ENCODE data around the gene OR2M4.
"Not testable (repeated sequence)": the region's sequence is repeated elsewhere in the genome, so short reads cannot be mapped to it uniquely, and the experiment has no call there.

OR2M4 gene

DNA sequence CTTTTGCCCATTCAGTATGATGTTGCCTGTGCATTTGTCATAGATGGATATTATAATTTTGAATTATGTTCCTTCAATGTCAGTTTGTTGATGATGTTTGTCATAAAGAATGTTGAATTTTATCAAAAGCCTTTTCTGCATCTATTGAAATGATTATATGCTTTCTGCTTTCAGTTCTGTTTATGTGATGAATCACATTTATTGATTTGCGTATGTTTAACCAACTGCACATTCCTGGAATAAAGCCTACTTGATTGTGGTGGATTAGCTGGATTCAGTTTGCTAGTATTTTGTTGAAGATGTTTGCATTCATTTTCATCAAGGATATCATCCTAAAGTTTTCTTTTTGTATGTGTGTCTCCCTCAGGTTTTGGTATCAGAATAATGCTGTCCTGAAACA lies 5.7 kb upstream of the OR2M4 start:
- no peak overlapping the region for H3K27ac ChIP-seq (ENCODE audit: insufficient read depth in 1 of 2, low read depth in 1 of 2, low read length in 2 of 2, poor library complexity in 1 of 2, severe bottlenecking in 2 of 2)
- H3K4me1 ChIP-seq (ENCODE audit: control extremely low read depth in 1 of 4, control insufficient read depth in 4 of 4, insufficient read depth in 4 of 4, low read length in 3 of 4), result no peaks in the 10 kb centered on the region
- ChIA-PET POLR2A (no interaction called here), CTCF (no interaction called here)
- no peak for DNase-seq
- no peaks in the 10 kb centered on the region for H3K36me3 ChIP-seq (ENCODE audit: control insufficient read depth in 4 of 4, insufficient read depth in 4 of 4, low read length in 3 of 4)
- WGBS (ENCODE audit: insufficient coverage), result no CpG with 5 or more reads among the region's 1 CpG
- no peaks in the 10 kb centered on the region for H3K27me3 ChIP-seq (replicated peaks in 2 of 5; ENCODE audit: control insufficient read depth in 4 of 5, insufficient read depth in 5 of 5, low read length in 4 of 5)
- H3K9me3 ChIP-seq (ENCODE audit: control extremely low read depth in 1 of 5, control insufficient read depth in 4 of 5, insufficient read depth in 2 of 5, low read depth in 1 of 5, low read length in 4 of 5), result peaks cover 0 to 17% (median 0%) of the 10 kb centered on the region in 5 experiments
- H3K4me3 ChIP-seq (ENCODE audit: control insufficient read depth in 1 of 7, extremely low read depth in 1 of 7, insufficient read depth in 4 of 7, low read depth in 2 of 7, low read length in 6 of 7), result no peak overlapping the region

DNA sequence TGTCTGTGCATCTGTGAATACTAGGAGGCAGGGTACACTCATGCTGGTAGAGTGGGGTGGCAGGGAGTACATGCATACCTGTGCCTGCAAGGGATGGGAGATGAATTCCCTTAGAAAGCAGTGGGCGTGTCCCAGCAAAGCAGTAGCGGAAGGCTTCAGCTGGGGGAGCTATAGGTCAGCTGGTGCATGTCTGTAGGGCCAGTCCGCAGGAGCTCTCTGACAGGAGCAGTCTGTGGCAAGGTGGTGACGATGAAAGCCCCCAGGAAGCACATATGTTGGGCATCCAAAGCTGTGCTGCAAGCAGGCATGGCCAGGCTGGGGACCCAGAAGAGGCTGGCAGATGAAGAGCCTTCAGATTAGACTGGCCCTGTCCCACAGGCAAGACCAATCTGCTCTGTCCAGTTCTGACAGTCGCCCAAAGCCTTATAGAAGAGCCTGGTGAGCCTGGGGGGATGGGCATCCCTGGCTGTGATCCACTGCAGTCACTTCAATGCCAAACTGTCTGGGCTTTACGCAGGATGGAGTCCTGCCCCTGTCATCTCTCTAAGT lies 1.8 kb upstream of the OR2M4 start:
- Histone ChIP-seq H3K27me3 (replicated peaks in 2 of 5; ENCODE audit: control insufficient read depth in 4 of 5, insufficient read depth in 5 of 5, low read length in 4 of 5) (no peaks in the 10 kb centered on the region), H3K4me3 (ENCODE audit: control insufficient read depth in 1 of 7, extremely low read depth in 1 of 7, insufficient read depth in 4 of 7, low read depth in 2 of 7, low read length in 6 of 7) (no peak overlapping the region), H3K36me3 (ENCODE audit: control insufficient read depth in 4 of 4, insufficient read depth in 4 of 4, low read length in 3 of 4) (no peaks in the 10 kb centered on the region), H3K4me1 (ENCODE audit: control extremely low read depth in 1 of 4, control insufficient read depth in 4 of 4, insufficient read depth in 4 of 4, low read length in 3 of 4) (no peaks in the 10 kb centered on the region), H3K9me3 (ENCODE audit: control extremely low read depth in 1 of 5, control insufficient read depth in 4 of 5, insufficient read depth in 2 of 5, low read depth in 1 of 5, low read length in 4 of 5) (peaks cover 0 to 12% (median 0%) of the 10 kb centered on the region in 5 experiments), H3K27ac (ENCODE audit: insufficient read depth in 1 of 2, low read depth in 1 of 2, low read length in 2 of 2, poor library complexity in 1 of 2, severe bottlenecking in 2 of 2) (no peak overlapping the region)
- POLR2A ChIA-PET, result no interaction called here
- 91% methylated on average over 6 of the region's 6 CpGs for WGBS (ENCODE audit: insufficient coverage)
- no peak for DNase-seq
- CTCF ChIA-PET, result interaction anchor here (1.3 kb wide), 1 partner anchor 9 kb away, joined by 3 read pairs; no protein-coding TSS in a partner anchor

DNA sequence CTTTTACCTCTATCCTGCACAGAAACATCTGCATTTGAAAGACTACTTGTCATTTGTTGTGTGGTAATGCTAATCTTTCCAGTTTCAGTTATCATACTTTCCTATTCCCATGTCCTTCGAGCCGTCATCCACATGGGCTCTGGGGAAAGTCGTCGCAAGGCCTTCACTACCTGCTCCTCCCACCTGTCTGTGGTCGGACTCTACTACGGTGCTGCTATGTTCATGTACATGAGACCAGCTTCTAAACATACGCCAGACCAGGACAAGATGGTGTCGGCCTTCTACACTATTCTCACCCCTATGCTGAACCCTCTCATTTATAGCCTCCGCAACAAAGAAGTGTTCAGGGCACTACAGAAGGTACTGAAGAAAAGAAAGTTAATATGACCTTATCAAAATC lies 8.3 kb downstream of the OR2M4 start:
- ChIA-PET CTCF (interaction anchor here (1.3 kb wide), 1 partner anchor 11 kb away, joined by 3 read pairs; no protein-coding TSS in a partner anchor), POLR2A (no interaction called here)
- no peak for DNase-seq
- 90% methylated on average over 6 of the region's 9 CpGs for WGBS (ENCODE audit: insufficient coverage)
- no peaks in the 10 kb centered on the region for H3K9me3 ChIP-seq (ENCODE audit: control extremely low read depth in 1 of 5, control insufficient read depth in 4 of 5, insufficient read depth in 2 of 5, low read depth in 1 of 5, low read length in 4 of 5)
- peaks cover 0 to 3% (median 2%) of the 10 kb centered on the region in 4 experiments for H3K4me1 ChIP-seq (ENCODE audit: control extremely low read depth in 1 of 4, control insufficient read depth in 4 of 4, insufficient read depth in 4 of 4, low read length in 3 of 4)
- no peaks in the 10 kb centered on the region for H3K27me3 ChIP-seq (replicated peaks in 2 of 5; ENCODE audit: control insufficient read depth in 4 of 5, insufficient read depth in 5 of 5, low read length in 4 of 5)
- H3K4me3 ChIP-seq (ENCODE audit: control insufficient read depth in 1 of 7, extremely low read depth in 1 of 7, insufficient read depth in 4 of 7, low read depth in 2 of 7, low read length in 6 of 7), result no peak overlapping the region
- no peaks in the 10 kb centered on the region for H3K36me3 ChIP-seq (ENCODE audit: control insufficient read depth in 4 of 4, insufficient read depth in 4 of 4, low read length in 3 of 4)
- no peak overlapping the region for H3K27ac ChIP-seq (ENCODE audit: insufficient read depth in 1 of 2, low read depth in 1 of 2, low read length in 2 of 2, poor library complexity in 1 of 2, severe bottlenecking in 2 of 2)

DNA sequence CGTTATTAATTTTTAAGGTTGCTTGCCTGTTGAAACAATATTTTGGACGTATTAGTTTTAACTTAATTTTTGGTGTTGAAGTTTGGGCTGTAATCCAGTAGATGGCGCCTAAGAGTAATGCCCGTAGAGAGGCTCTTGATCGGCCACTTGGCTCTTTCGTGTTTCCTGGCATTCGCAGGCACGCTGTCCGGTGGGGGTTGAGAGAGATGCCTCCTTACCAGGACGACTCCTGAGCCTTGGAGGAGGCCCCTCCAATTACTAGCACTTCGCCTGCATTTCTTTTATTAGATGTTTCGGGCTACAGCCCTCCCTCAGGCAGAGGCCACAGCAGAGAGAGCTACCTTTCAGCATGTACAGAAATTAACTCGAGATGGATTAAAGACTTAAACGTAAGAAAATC lies 12.0 kb downstream of the OR2M4 start:
- Histone ChIP-seq H3K4me3 (ENCODE audit: control insufficient read depth in 1 of 7, extremely low read depth in 1 of 7, insufficient read depth in 4 of 7, low read depth in 2 of 7, low read length in 6 of 7) (peak overlapping the region in 4 of 7 experiments; percentile 31 to 65 (median 32)), H3K27ac (ENCODE audit: insufficient read depth in 1 of 2, low read depth in 1 of 2, low read length in 2 of 2, poor library complexity in 1 of 2, severe bottlenecking in 2 of 2) (no peak overlapping the region), H3K36me3 (ENCODE audit: control insufficient read depth in 4 of 4, insufficient read depth in 4 of 4, low read length in 3 of 4) (no peaks in the 10 kb centered on the region), H3K27me3 (replicated peaks in 2 of 5; ENCODE audit: control insufficient read depth in 4 of 5, insufficient read depth in 5 of 5, low read length in 4 of 5) (no peaks in the 10 kb centered on the region), H3K9me3 (ENCODE audit: control extremely low read depth in 1 of 5, control insufficient read depth in 4 of 5, insufficient read depth in 2 of 5, low read depth in 1 of 5, low read length in 4 of 5) (no peaks in the 10 kb centered on the region), H3K4me1 (ENCODE audit: control extremely low read depth in 1 of 4, control insufficient read depth in 4 of 4, insufficient read depth in 4 of 4, low read length in 3 of 4) (peaks cover 0 to 9% (median 3%) of the 10 kb centered on the region in 4 experiments)
- ChIA-PET POLR2A (no interaction called here), CTCF (interaction anchor here (1.0 to 1.5 kb wide), 2 partner anchors 10 to 457 kb away, joined by 3 to 5 read pairs; no protein-coding TSS in a partner anchor)
- WGBS (ENCODE audit: insufficient coverage), result 12% methylated on average over 13 of the region's 14 CpGs
- peak; percentile 46 to 72 (median 67) for DNase-seq

DNA sequence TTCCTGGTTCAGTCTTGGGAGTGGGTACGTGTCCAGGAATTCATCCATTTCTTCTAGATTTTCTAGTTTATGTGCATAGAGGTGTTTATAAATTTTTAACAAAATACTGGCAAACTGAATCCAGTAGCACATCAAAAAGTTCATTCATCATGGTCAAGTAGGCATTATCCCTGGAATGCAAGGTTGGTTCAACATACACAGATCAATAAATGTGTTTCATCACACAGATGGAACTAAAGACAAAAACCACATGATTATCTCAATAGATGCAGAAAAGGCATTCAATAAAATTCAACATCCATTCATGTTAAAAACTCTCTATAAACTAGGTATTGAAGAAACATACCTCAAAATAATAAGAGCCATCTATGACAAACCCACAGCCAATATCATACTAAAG lies 28.1 kb downstream of the OR2M4 start:
- POLR2A ChIA-PET; H3K27ac ChIP-seq (ENCODE audit: insufficient read depth in 1 of 2, low read depth in 1 of 2, low read length in 2 of 2, poor library complexity in 1 of 2, severe bottlenecking in 2 of 2); H3K27me3 ChIP-seq (replicated peaks in 2 of 5; ENCODE audit: control insufficient read depth in 4 of 5, insufficient read depth in 5 of 5, low read length in 4 of 5); DNase-seq; H3K4me3 ChIP-seq (ENCODE audit: control insufficient read depth in 1 of 7, extremely low read depth in 1 of 7, insufficient read depth in 4 of 7, low read depth in 2 of 7, low read length in 6 of 7); H3K36me3 ChIP-seq (ENCODE audit: control insufficient read depth in 4 of 4, insufficient read depth in 4 of 4, low read length in 3 of 4); H3K4me1 ChIP-seq (ENCODE audit: control extremely low read depth in 1 of 4, control insufficient read depth in 4 of 4, insufficient read depth in 4 of 4, low read length in 3 of 4): not testable (repeated sequence)
- WGBS (ENCODE audit: insufficient coverage), result no CpG with 5 or more reads among the region's 1 CpG
- peaks cover 0 to 11% (median 3%) of the 10 kb centered on the region in 5 experiments for H3K9me3 ChIP-seq (ENCODE audit: control extremely low read depth in 1 of 5, control insufficient read depth in 4 of 5, insufficient read depth in 2 of 5, low read depth in 1 of 5, low read length in 4 of 5)
- CTCF ChIA-PET, result interaction anchor here (0.6 to 0.8 kb wide), 2 partner anchors 17 to 206 kb away, joined by 3 to 5 read pairs; no protein-coding TSS in a partner anchor

DNA sequence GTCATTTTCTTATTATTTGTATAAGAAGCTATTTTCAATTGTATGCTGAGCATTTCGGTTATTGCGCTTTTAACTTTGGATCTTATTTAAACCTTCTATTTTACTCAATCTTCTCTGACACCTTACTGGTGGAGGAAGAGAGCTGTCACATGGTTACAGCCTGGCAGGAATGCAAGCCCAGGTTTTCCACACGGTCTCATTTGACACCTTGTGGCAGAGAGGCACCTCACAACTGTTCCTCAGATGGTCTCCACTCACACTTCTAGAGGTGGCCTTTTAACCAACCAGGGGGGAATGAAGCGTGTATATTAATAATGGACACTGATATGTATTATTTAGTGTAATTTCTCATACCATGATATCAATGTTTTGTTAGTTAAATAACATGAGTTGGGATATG lies 37.0 kb downstream of the OR2M4 start:
- H3K27ac ChIP-seq (ENCODE audit: insufficient read depth in 1 of 2, low read depth in 1 of 2, low read length in 2 of 2, poor library complexity in 1 of 2, severe bottlenecking in 2 of 2), result no peak overlapping the region
- H3K36me3 ChIP-seq (ENCODE audit: control insufficient read depth in 4 of 4, insufficient read depth in 4 of 4, low read length in 3 of 4), result no peaks in the 10 kb centered on the region
- no peak overlapping the region for H3K4me3 ChIP-seq (ENCODE audit: control insufficient read depth in 1 of 7, extremely low read depth in 1 of 7, insufficient read depth in 4 of 7, low read depth in 2 of 7, low read length in 6 of 7)
- no CpG with 5 or more reads among the region's 4 CpGs for WGBS (ENCODE audit: insufficient coverage)
- peaks cover 0 to 3% (median 0%) of the 10 kb centered on the region in 5 experiments for H3K9me3 ChIP-seq (ENCODE audit: control extremely low read depth in 1 of 5, control insufficient read depth in 4 of 5, insufficient read depth in 2 of 5, low read depth in 1 of 5, low read length in 4 of 5)
- H3K4me1 ChIP-seq (ENCODE audit: control extremely low read depth in 1 of 4, control insufficient read depth in 4 of 4, insufficient read depth in 4 of 4, low read length in 3 of 4), result no peaks in the 10 kb centered on the region
- POLR2A ChIA-PET, result no interaction called here
- no peak for DNase-seq
- CTCF ChIA-PET, result no interaction called here
- peaks cover 0 to 2% (median 0%) of the 10 kb centered on the region in 5 experiments for H3K27me3 ChIP-seq (replicated peaks in 2 of 5; ENCODE audit: control insufficient read depth in 4 of 5, insufficient read depth in 5 of 5, low read length in 4 of 5)

DNA sequence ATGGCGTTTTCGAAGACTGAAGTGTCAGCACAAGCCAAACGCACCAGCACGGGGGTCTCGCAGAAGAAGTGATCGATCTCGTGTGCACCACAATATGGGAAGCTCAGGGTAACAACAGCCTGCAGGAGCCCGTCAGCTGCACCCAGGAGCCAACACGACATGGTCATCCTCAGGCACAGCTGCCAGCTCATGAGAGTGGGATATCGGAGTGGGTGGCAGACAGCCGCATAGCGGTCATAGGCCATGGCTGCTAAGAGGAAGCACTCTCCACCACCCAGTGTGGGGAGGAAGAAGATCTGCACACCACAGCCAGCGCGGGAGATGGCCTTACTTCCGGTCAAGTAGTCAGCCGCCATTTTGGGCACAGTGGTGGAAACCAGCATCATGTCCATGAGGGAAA lies 42.0 kb downstream of the OR2M4 start:
- DNase-seq; H3K27ac ChIP-seq (ENCODE audit: insufficient read depth in 1 of 2, low read depth in 1 of 2, low read length in 2 of 2, poor library complexity in 1 of 2, severe bottlenecking in 2 of 2); POLR2A ChIA-PET; H3K9me3 ChIP-seq (ENCODE audit: control extremely low read depth in 1 of 5, control insufficient read depth in 4 of 5, insufficient read depth in 2 of 5, low read depth in 1 of 5, low read length in 4 of 5); H3K36me3 ChIP-seq (ENCODE audit: control insufficient read depth in 4 of 4, insufficient read depth in 4 of 4, low read length in 3 of 4); CTCF ChIA-PET; H3K4me3 ChIP-seq (ENCODE audit: control insufficient read depth in 1 of 7, extremely low read depth in 1 of 7, insufficient read depth in 4 of 7, low read depth in 2 of 7, low read length in 6 of 7); H3K27me3 ChIP-seq (replicated peaks in 2 of 5; ENCODE audit: control insufficient read depth in 4 of 5, insufficient read depth in 5 of 5, low read length in 4 of 5); H3K4me1 ChIP-seq (ENCODE audit: control extremely low read depth in 1 of 4, control insufficient read depth in 4 of 4, insufficient read depth in 4 of 4, low read length in 3 of 4): not testable (repeated sequence)
- WGBS (ENCODE audit: insufficient coverage), result no CpG with 5 or more reads among the region's 16 CpGs

All from common myeloid progenitor, CD34-positive (primary cell).